K562 (cell line): ENCODE data around the gene HCFC1R1.

Source experiments
- CHD2 ChIP-seq: IDR thresholded peaks from 2 replicates; pipeline ENCODE4 v1.6.1; 2011; ENCODE audit warnings: low read depth, low read length
- CTCF ChIP-seq, 3 experiments: IDR thresholded peaks in 2 of 3; conservative IDR thresholded peaks in 1 of 3; 2 replicates each; pipeline ENCODE4 v1.5.1; 2011 to 2012; ENCODE audit warnings: low read length in 3 of 3, mild to moderate bottlenecking in 3 of 3, control low read depth in 2 of 3, improper control_type of control experiment in 1 of 3, inconsistent platforms in 1 of 3, low read depth in 1 of 3, mixed read lengths in 1 of 3, moderate library complexity in 1 of 3; ENCODE audit not compliant: insufficient read depth in 2 of 3
- MLX ChIP-seq, 2 experiments: fragments of 450-650 bp in 1 of 2; sonication (generic) in 1 of 2; formaldehyde crosslinking; conservative IDR thresholded peaks; 2 replicates each; pipeline versions ENCODE4 v1.4.0 to v1.8.1; 2020 to 2022; ENCODE audit warnings: mild to moderate bottlenecking in 1 of 2, missing genetic modification reagents in 1 of 2
- MYC ChIP-seq, 2 experiments: fragments of 250-450 bp in 1 of 2; sonication (Bioruptor Pico) in 1 of 2; IDR thresholded peaks; 2 replicates each; pipeline versions ENCODE4 v1.5.1 to v1.6.1; 2012 to 2021; ENCODE audit warnings: low read depth in 2 of 2, borderline replicate concordance in 1 of 2, improper control_type of control experiment in 1 of 2, low read length in 1 of 2, mild to moderate bottlenecking in 1 of 2, moderate library complexity in 1 of 2
- NCOA2 ChIP-seq, 2 experiments: fragments of 450-650 bp; IDR thresholded peaks; 2 replicates each; pipeline ENCODE4 v1.6.1; 2018; ENCODE audit warnings: mild to moderate bottlenecking in 2 of 2, moderate library complexity in 1 of 2; ENCODE audit not compliant: partially characterized antibody in 2 of 2
- NFYB ChIP-seq: IDR thresholded peaks from 2 replicates; pipeline ENCODE4 v1.6.1; 2011; ENCODE audit warnings: mild to moderate bottlenecking, moderate library complexity; ENCODE audit not compliant: insufficient read length; ENCODE audit errors: extremely low read depth
- NR2C1 ChIP-seq, 2 experiments: fragments of 450-650 bp; IDR thresholded peaks; 2 replicates each; pipeline ENCODE4 v1.6.1; 2017; ENCODE audit warnings: mild to moderate bottlenecking in 2 of 2, antibody characterized with exemption in 1 of 2, inconsistent platforms in 1 of 2, missing compliant biosample characterization in 1 of 2, missing genetic modification characterization in 1 of 2
- PCBP2 ChIP-seq: fragments of 200-400 bp; formaldehyde crosslinking; IDR thresholded peaks from 2 replicates; pipeline ENCODE4 v1.6.1; 2018; ENCODE audit warnings: low read length, low read depth, mild to moderate bottlenecking, moderate library complexity; ENCODE audit not compliant: poor library complexity, severe bottlenecking
- POLR2AphosphoS2 ChIP-seq: IDR thresholded peaks from 2 replicates; pipeline ENCODE4 v1.6.1; 2012; ENCODE audit warnings: low read length, improper control_type of control experiment
- POLR2AphosphoS5 ChIP-seq: IDR thresholded peaks from 2 replicates; pipeline ENCODE4 v1.6.1; 2011; ENCODE audit warnings: mild to moderate bottlenecking, low read depth, low read length, moderate library complexity; ENCODE audit not compliant: control insufficient read depth, insufficient read depth
- SIN3A ChIP-seq, 2 experiments: fragments of 150-350 bp in 1 of 2; IDR thresholded peaks; 2 replicates each; pipeline ENCODE4 v1.6.1; 2011 to 2016; ENCODE audit warnings: borderline replicate concordance in 2 of 2, low read depth in 2 of 2, low read length in 2 of 2, mild to moderate bottlenecking in 2 of 2, moderate library complexity in 2 of 2; ENCODE audit not compliant: control insufficient read depth in 1 of 2
- SIRT6 ChIP-seq: IDR thresholded peaks from one replicate; pipeline ENCODE4 v1.6.1; 2012; ENCODE audit warnings: low read depth, mild to moderate bottlenecking, control low read depth, inconsistent platforms, low read length, moderate library complexity
- YY1 ChIP-seq, 3 experiments: IDR thresholded peaks; 2 replicates each; pipeline ENCODE4 v1.6.1; 2011; ENCODE audit warnings: low read length in 2 of 3, mild to moderate bottlenecking in 2 of 3, moderate library complexity in 2 of 3, borderline replicate concordance in 1 of 3, control low read depth in 1 of 3, low read depth in 1 of 3; ENCODE audit not compliant: insufficient read depth in 3 of 3, insufficient replicate concordance in 2 of 3, control insufficient read depth in 1 of 3, insufficient read length in 1 of 3; ENCODE audit errors: extremely low read depth in 1 of 3
- ZNF586 ChIP-seq: fragments of 450-650 bp; formaldehyde crosslinking; conservative IDR thresholded peaks from 2 replicates; pipeline ENCODE4 v1.4.0; 2020; ENCODE audit warnings: mild to moderate bottlenecking, moderate library complexity

- TF ChIP-seq MLX (CRISPR knock-in tag; conservative IDR thresholded peaks at IDR 0.05), result no peak
- no peak for TF ChIP-seq MYC (IDR thresholded peaks at IDR 0.05; ENCODE audit: low read depth, low read length)
- no peak for TF ChIP-seq MYC (CRISPR knock-in tag; IDR thresholded peaks at IDR 0.05; ENCODE audit: borderline replicate concordance, low read depth)
- no peak for TF ChIP-seq CTCF (IDR thresholded peaks at IDR 0.05 in 2 of 3, conservative IDR thresholded peaks at IDR 0.05 in 1 of 3; ENCODE audit: insufficient read depth in 2 of 3, low read depth in 1 of 3, low read length in 3 of 3)
- TF ChIP-seq YY1 (IDR thresholded peaks at IDR 0.05; ENCODE audit: borderline replicate concordance in 1 of 3, control insufficient read depth in 1 of 3, extremely low read depth in 1 of 3, insufficient read depth in 3 of 3, insufficient read length in 1 of 3, insufficient replicate concordance in 2 of 3, low read depth in 1 of 3, low read length in 2 of 3), result no peak
- TF ChIP-seq SIN3A (IDR thresholded peaks at IDR 0.05; ENCODE audit: borderline replicate concordance in 2 of 2, control insufficient read depth in 1 of 2, low read depth in 2 of 2, low read length in 2 of 2), result no peak
- TF ChIP-seq NR2C1 (IDR thresholded peaks at IDR 0.05), result no peak
- no peak for TF ChIP-seq NR2C1 (tag; IDR thresholded peaks at IDR 0.05)
- no peak for TF ChIP-seq PCBP2
- no peak for TF ChIP-seq POLR2AphosphoS5
- no peak for TF ChIP-seq NFYB
- TF ChIP-seq NCOA2 (IDR thresholded peaks at IDR 0.05; ENCODE audit: partially characterized antibody in 2 of 2), result no peak
- TF ChIP-seq CHD2, result no peak
- no peak for TF ChIP-seq ZNF586 (CRISPR knock-in tag)
- TF ChIP-seq SIRT6, result no peak
- no peak for TF ChIP-seq POLR2AphosphoS2
These were observed 5.9 kb upstream of the HCFC1R1 start for GRCh38 chr16:3029491-3030221.
